WTC11 (cell line): ENCODE measurements around the gene NNAT. TPM values are rescaled to one million over a fixed set of nuclear protein-coding genes. Genes with fewer than 3 reads are reported as not detected.
"Not testable (repeated sequence)": the region's sequence is repeated elsewhere in the genome, so short reads cannot be mapped to it uniquely, and the experiment has no call there.

Experiments
- ATAC-seq: fragments of 200-7000 bp; cut with Tn5 transposase; 2 replicates; pipeline ENCODE4 v1.10.0; 2021; ENCODE audit warnings: mild to moderate bottlenecking, moderate library complexity
- CTCF ChIA-PET: fragments of 300-600 bp; sonication (Branson Sonifier 250); formaldehyde crosslinking; loops from one replicate; lab custom pipeline; 2021; ENCODE audit warnings: antibody characterized with exemption; lab: Charles Lee
- POLR2A ChIA-PET: fragments of 350-600 bp; sonication (Branson Sonifier 250); formaldehyde crosslinking; loops from one replicate; lab custom pipeline; 2021; ENCODE audit warnings: antibody characterized with exemption; lab: Charles Lee
- DNase-seq: peaks from one replicate; pipeline ENCODE4 v3.0.0; 2021; ENCODE audit warnings: low spot score
- H3K27ac Mint-ChIP-seq: 2 replicates; pipeline ENCODE4 v1.8.0; 2021; ENCODE audit warnings: mixed read lengths
- H3K27me3 Mint-ChIP-seq: 2 replicates; pipeline ENCODE4 v1.8.0; 2021; ENCODE audit warnings: low read depth, mild to moderate bottlenecking, moderate library complexity, mixed read lengths
- H3K36me3 Mint-ChIP-seq: 2 replicates; pipeline ENCODE4 v1.8.0; 2021; ENCODE audit warnings: mixed read lengths
- H3K4me1 Mint-ChIP-seq: 2 replicates; pipeline ENCODE4 v1.8.0; 2022; ENCODE audit warnings: mixed read lengths
- H3K4me3 Mint-ChIP-seq: 2 replicates; pipeline ENCODE4 v1.8.0; 2021; ENCODE audit warnings: mild to moderate bottlenecking, moderate library complexity, mixed read lengths
- H3K9me3 Mint-ChIP-seq: 2 replicates; pipeline ENCODE4 v1.8.0; 2021; ENCODE audit warnings: mixed read lengths
- AFF4 ChIP-seq: sonication (generic); formaldehyde crosslinking; IDR thresholded peaks from 2 replicates; pipeline ENCODE4 v1.8.1; 2023; ENCODE audit warnings: mild to moderate bottlenecking, missing genetic modification reagents, borderline replicate concordance
- ATF1 ChIP-seq: sonication (generic); formaldehyde crosslinking; IDR thresholded peaks from 2 replicates; pipeline ENCODE4 v1.8.1; 2023; ENCODE audit warnings: mild to moderate bottlenecking, moderate library complexity, missing genetic modification reagents
- E2F5 ChIP-seq: sonication (generic); formaldehyde crosslinking; IDR thresholded peaks from 2 replicates; pipeline ENCODE4 v1.8.1; 2022; ENCODE audit warnings: mild to moderate bottlenecking, moderate library complexity, missing genetic modification reagents
- EMX1 ChIP-seq: fragments of 250-450 bp; sonication (Bioruptor Pico); IDR thresholded peaks from 2 replicates; pipeline ENCODE4 v1.8.0; 2021; ENCODE audit warnings: mild to moderate bottlenecking
- FOXJ3 ChIP-seq: sonication (generic); formaldehyde crosslinking; IDR thresholded peaks from 2 replicates; pipeline ENCODE4 v1.9.0; 2021; ENCODE audit warnings: missing genetic modification reagents, mild to moderate bottlenecking, borderline replicate concordance
- FOXP4 ChIP-seq: sonication (generic); formaldehyde crosslinking; IDR thresholded peaks from 2 replicates; pipeline ENCODE4 v1.8.0; 2022; ENCODE audit warnings: mild to moderate bottlenecking, missing genetic modification reagents
- JUN ChIP-seq: sonication (generic); formaldehyde crosslinking; IDR thresholded peaks from 2 replicates; pipeline ENCODE4 v1.8.0; 2023; ENCODE audit warnings: mild to moderate bottlenecking, missing genetic modification reagents
- NR3C1 ChIP-seq: sonication (generic); formaldehyde crosslinking; conservative IDR thresholded peaks from 2 replicates; pipeline ENCODE4 v1.8.1; 2023; ENCODE audit warnings: low read depth, mild to moderate bottlenecking, missing genetic modification reagents
- SMAD3 ChIP-seq: sonication (generic); formaldehyde crosslinking; IDR thresholded peaks from 2 replicates; pipeline ENCODE4 v1.8.0; 2022; ENCODE audit warnings: missing genetic modification reagents, mild to moderate bottlenecking, borderline replicate concordance
- TEAD4 ChIP-seq: sonication (generic); formaldehyde crosslinking; IDR thresholded peaks from 2 replicates; pipeline ENCODE4 v1.8.0; 2022; ENCODE audit warnings: mild to moderate bottlenecking, missing genetic modification reagents
- ZMAT4 ChIP-seq: fragments of 250-450 bp; sonication (Bioruptor Pico); IDR thresholded peaks from 2 replicates; pipeline ENCODE4 v1.9.0; 2021; ENCODE audit warnings: mild to moderate bottlenecking
- ZNF121 ChIP-seq: sonication (generic); formaldehyde crosslinking; IDR thresholded peaks from 2 replicates; pipeline ENCODE4 v1.8.0; 2023; ENCODE audit warnings: missing genetic modification reagents
- ZNF219 ChIP-seq: sonication (generic); formaldehyde crosslinking; IDR thresholded peaks from 2 replicates; pipeline ENCODE4 v1.8.0; 2023; ENCODE audit warnings: missing genetic modification reagents, mild to moderate bottlenecking, borderline replicate concordance
- ZNF263 ChIP-seq: sonication (generic); formaldehyde crosslinking; IDR thresholded peaks from 2 replicates; pipeline ENCODE4 v1.8.1; 2022; ENCODE audit warnings: low read depth, mild to moderate bottlenecking, moderate library complexity, missing genetic modification reagents
- ZNF532 ChIP-seq: fragments of 250-450 bp; sonication (Bioruptor Pico); IDR thresholded peaks from 2 replicates; pipeline ENCODE4 v1.9.0; 2021; ENCODE audit warnings: mild to moderate bottlenecking, borderline replicate concordance
- total RNA-seq: library from RNA; stranded (reverse); gene quantifications from 3 replicates; pipeline ENCODE4 v1.2.3, GENCODE V29; 2021

The NNAT gene
- total RNA-seq, 1 experiment from 2014 or later, result 90.0 TPM

GRCh38 chr20:37547912-37548311, 26.9 kb downstream of the NNAT start:
- no peak for TF ChIP-seq ZNF263 (CRISPR knock-in tag)
- no peak for TF ChIP-seq NR3C1 (CRISPR knock-in tag)
- no peak for TF ChIP-seq E2F5 (CRISPR knock-in tag)
- TF ChIP-seq ZNF219, result no peak
- TF ChIP-seq TEAD4 (CRISPR knock-in tag), result no peak
- no peak for TF ChIP-seq ZNF532 (CRISPR knock-in tag)
- POLR2A ChIA-PET, result no interaction called here
- H3K27me3 Mint-ChIP-seq, result no peaks in the 10 kb centered on the region; the same call in 1 of the 2 replicates
- H3K4me3 Mint-ChIP-seq, result no peak overlapping the region
- CTCF ChIA-PET, result interaction anchor here (3.5 kb wide), 1 partner anchor 16 kb away, joined by 11 read pairs; no protein-coding TSS in a partner anchor
- H3K9me3 Mint-ChIP-seq, result no peaks in the 10 kb centered on the region
- no peak overlapping the region for H3K27ac Mint-ChIP-seq
- no peaks in the 10 kb centered on the region; the same call in 1 of the 2 replicates for H3K36me3 Mint-ChIP-seq
- ATAC-seq (no peak), DNase-seq (no peak)
- peaks cover 18% of the 10 kb centered on the region for H3K4me1 Mint-ChIP-seq

- DNase-seq, result not testable (repeated sequence)
Observed at GRCh38 chr20:37550101-37550920, 29.3 kb downstream of the NNAT start.

GRCh38 chr20:37551660-37552059, 30.6 kb downstream of the NNAT start:
- not testable (repeated sequence) for H3K27ac Mint-ChIP-seq
- CTCF ChIA-PET, result interaction anchor here (0.7 to 1.0 kb wide), 2 partner anchors 13 to 110 kb away, joined by 4 to 5 read pairs; no protein-coding TSS in a partner anchor

More at GRCh38 chr20:37550101-37550920, 29.3 kb downstream of the NNAT start:
- H3K9me3 Mint-ChIP-seq, H3K27me3 Mint-ChIP-seq, H3K36me3 Mint-ChIP-seq, POLR2A ChIA-PET, H3K4me3 Mint-ChIP-seq, ATAC-seq: not testable (repeated sequence)
- CTCF ChIA-PET, result interaction anchor here (0.6 to 1.0 kb wide), 2 partner anchors 14 to 28 kb away, joined by 3 to 4 read pairs; no protein-coding TSS in a partner anchor
- peak overlapping the region; percentile 55; the same call in 1 of the 2 replicates for H3K27ac Mint-ChIP-seq
- peaks cover 15% of the 10 kb centered on the region for H3K4me1 Mint-ChIP-seq

GRCh38 chr20:37552415-37552814, 31.4 kb downstream of the NNAT start:
- no peak overlapping the region for H3K27ac Mint-ChIP-seq
- ChIA-PET POLR2A (no interaction called here), CTCF (no interaction called here)
- no peak overlapping the region for H3K4me3 Mint-ChIP-seq
- peaks cover 15% of the 10 kb centered on the region for H3K4me1 Mint-ChIP-seq
- no peaks in the 10 kb centered on the region for H3K27me3 Mint-ChIP-seq
- no peaks in the 10 kb centered on the region for H3K9me3 Mint-ChIP-seq
- no peak for DNase-seq
- ATAC-seq, result no peak
- H3K36me3 Mint-ChIP-seq, result no peaks in the 10 kb centered on the region; the same call in 1 of the 2 replicates
- TF ChIP-seq FOXJ3 (CRISPR knock-in tag), result no peak
- no peak for TF ChIP-seq EMX1 (CRISPR knock-in tag)
- no peak for TF ChIP-seq JUN
- TF ChIP-seq SMAD3 (CRISPR knock-in tag), result no peak
- no peak for TF ChIP-seq FOXP4 (CRISPR knock-in tag)
- no peak for TF ChIP-seq ZMAT4
- TF ChIP-seq ATF1 (CRISPR knock-in tag), result no peak
- TF ChIP-seq ZNF121 (CRISPR knock-in tag), result no peak
- no peak for TF ChIP-seq ZNF263 (CRISPR knock-in tag)
- TF ChIP-seq AFF4 (CRISPR knock-in tag), result no peak

More at GRCh38 chr20:37551660-37552059, 30.6 kb downstream of the NNAT start:
- not testable (repeated sequence) for H3K36me3 Mint-ChIP-seq, DNase-seq, ATAC-seq, H3K9me3 Mint-ChIP-seq, H3K27me3 Mint-ChIP-seq, H3K4me3 Mint-ChIP-seq
- peaks cover 15% of the 10 kb centered on the region for H3K4me1 Mint-ChIP-seq
- POLR2A ChIA-PET, result interaction anchor here (0.6 kb wide), 1 partner anchor 8 kb away, joined by 4 read pairs; no protein-coding TSS in a partner anchor
